Stimulated activated naive B cell treated with anti-CD40 and anti-IgM and Interleukin-4, amounts not matched to agents 10 μg/mL and 1 μg/mL and 100 μg/mL, for 72 hours (primary cell): Measurements from ENCODE around the gene NAGA.
A peak's percentile ranks its signal among the peaks of the same experiment; 100 is the strongest.
"Not testable (repeated sequence)": the region's sequence is repeated elsewhere in the genome, so short reads cannot be mapped to it uniquely, and the experiment has no call there.

Experiments used
- ATAC-seq, 2 donors: fragments of 150-1000 bp; cut with Tn5 transposase; replicated peaks; 2 replicates each; pipeline ENCODE4 v1.10.0; 2021; ENCODE audit warnings: moderate library complexity in 1 of 2
- DNase-seq: peaks from one replicate; pipeline ENCODE4 v3.0.0; 2021
- H3K27ac Mint-ChIP-seq: one replicate; pipeline ENCODE4 v1.8.0; 2022; ENCODE audit warnings: mild to moderate bottlenecking, mixed read lengths
- H3K27me3 Mint-ChIP-seq, 2 donors: one replicate each; pipeline ENCODE4 v1.8.0; 2022; ENCODE audit warnings: mixed read lengths in 2 of 2
- H3K36me3 Mint-ChIP-seq, 2 donors: one replicate each; pipeline ENCODE4 v1.8.0; 2022; ENCODE audit warnings: mixed read lengths in 2 of 2, mild to moderate bottlenecking in 1 of 2
- H3K4me1 Mint-ChIP-seq, 2 donors: one replicate each; pipeline ENCODE4 v1.8.0; 2022; ENCODE audit warnings: mixed read lengths in 2 of 2, mild to moderate bottlenecking in 1 of 2
- H3K4me3 Mint-ChIP-seq, 2 donors: one replicate each; pipeline ENCODE4 v1.8.0; 2022; ENCODE audit warnings: mild to moderate bottlenecking in 2 of 2, mixed read lengths in 2 of 2, moderate library complexity in 1 of 2
- H3K9me3 Mint-ChIP-seq, 2 donors: one replicate each; pipeline ENCODE4 v1.8.0; 2022; ENCODE audit warnings: mixed read lengths in 2 of 2, mild to moderate bottlenecking in 1 of 2

NAGA gene

DNA sequence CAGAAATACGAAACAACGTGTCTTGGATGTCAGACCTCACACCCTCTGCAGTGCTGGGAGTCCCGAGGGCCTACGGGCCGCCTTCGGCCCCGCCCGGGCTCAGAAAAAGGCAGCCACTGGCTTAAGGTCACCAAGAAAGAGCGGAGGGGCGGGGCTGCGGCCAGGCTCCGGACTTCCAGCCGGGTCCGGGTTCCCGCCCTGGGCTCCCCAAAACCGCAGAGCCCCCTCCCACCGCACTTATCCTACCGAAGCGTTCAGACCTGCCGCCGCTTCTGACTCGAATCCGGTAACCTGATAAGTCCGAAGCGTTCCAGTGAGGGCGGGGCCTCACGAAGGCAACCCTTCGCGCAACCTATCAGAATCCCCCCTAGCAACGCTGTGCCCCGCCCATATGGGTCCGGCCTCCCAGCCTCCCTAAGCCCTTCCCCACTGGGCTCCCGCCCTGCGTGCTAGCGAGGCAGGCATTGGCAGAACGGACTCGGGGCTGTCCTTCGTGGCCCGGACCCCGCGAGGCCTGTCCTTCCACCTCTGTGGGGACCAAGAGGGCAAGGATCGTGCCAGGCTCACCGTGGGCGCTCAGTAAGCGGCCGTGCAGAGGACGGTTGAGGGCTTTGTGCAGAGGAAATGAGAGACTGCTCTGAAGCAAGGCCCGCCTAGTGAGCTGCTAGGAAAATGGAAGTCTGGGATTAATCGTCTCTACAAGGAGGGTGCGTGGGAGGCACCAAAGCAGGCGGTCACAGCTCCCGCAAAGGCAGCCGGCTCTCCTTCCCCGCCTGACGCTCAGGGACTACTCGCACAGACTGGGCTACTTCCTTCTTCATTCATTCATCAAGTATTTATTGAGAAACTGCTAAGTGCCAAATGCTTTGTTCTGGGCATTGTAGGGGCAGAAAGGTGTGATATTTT, at the start of gene NAGA:
Gene NAGA (minus strand): TSS at position 296 of the 906 bp plus-strand sequence. CDS start 515 bp downstream, outside the sequence.
- Mint-ChIP-seq H3K27ac (peak within 1 kb of the TSS; percentile 94), H3K4me3 (peak within 1 kb of the TSS; percentile 88 to 94), H3K4me1 (peaks cover 18 to 34% of the 10 kb centered on the region in 2 donors), H3K36me3 (peaks cover 19 to 23% of the 10 kb centered on the region in 2 donors), H3K9me3 (no peaks in the 10 kb centered on the region), H3K27me3 (no peaks in the 10 kb centered on the region)
- ATAC-seq = peak; percentile 94 to 95
- peak; percentile 92 for DNase-seq

DNA sequence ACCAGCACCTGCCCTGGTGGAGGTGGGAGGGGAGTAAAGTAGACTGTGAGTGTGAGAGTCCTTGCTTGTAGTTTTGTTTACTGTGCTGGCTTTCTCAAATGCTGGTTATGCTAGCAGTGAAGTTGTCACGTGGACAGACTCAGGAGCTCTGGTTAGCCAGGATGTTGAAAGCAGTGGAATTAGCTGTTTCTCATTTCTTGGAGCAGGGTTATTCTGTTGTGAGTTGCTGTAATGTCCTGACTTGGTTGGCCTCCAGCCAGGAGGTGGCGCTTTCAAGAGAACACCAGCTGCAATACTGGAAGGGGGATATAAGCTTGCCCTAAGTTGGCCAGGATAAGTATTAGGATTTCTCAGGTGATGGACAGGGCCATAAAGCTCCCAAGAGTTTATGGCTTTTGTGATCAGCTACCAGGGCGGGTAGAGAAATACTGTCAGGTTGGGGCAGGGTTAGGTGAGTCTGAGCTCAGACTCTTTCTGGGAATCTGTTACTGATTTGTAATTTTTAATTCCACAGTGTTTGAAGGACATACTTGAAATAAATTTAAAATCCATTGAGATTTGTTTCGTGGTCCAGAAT, 46.3 kb upstream of the NAGA start:
- ATAC-seq (no peak), DNase-seq (no peak)
- Mint-ChIP-seq H3K36me3 (peaks cover 7 to 9% of the 10 kb centered on the region in 2 donors), H3K27ac (no peak overlapping the region), H3K27me3 (no peaks in the 10 kb centered on the region), H3K4me3 (no peak overlapping the region), H3K9me3 (peaks cover 3 to 10% of the 10 kb centered on the region in 2 donors), H3K4me1 (peaks cover 14 to 19% of the 10 kb centered on the region in 2 donors)

DNA sequence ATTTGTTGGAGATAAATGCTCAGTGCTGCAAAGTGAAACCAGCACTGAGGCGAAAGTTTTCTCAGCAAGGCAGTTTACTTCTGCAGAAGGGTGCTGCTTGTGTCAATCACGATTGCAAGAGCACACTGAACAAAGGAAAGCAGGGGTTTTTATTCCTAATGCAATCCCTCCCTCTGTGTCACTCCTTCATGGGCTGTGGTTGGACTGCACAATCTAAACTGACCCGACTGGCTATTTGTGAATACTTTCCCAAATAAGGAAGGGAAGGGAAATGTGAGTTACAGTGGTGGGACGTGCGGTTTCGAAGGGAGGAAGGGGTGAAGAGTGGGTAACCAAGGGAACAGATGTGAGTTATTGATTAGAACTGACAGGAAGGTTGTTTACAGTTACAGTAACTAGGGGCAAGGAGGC, 44.8 kb upstream of the NAGA start:
- not testable (repeated sequence) for ATAC-seq, H3K27ac Mint-ChIP-seq, DNase-seq, H3K4me3 Mint-ChIP-seq, H3K27me3 Mint-ChIP-seq, H3K36me3 Mint-ChIP-seq, H3K9me3 Mint-ChIP-seq
- H3K4me1 Mint-ChIP-seq = peaks cover 9 to 10% of the 10 kb centered on the region in 2 donors

DNA sequence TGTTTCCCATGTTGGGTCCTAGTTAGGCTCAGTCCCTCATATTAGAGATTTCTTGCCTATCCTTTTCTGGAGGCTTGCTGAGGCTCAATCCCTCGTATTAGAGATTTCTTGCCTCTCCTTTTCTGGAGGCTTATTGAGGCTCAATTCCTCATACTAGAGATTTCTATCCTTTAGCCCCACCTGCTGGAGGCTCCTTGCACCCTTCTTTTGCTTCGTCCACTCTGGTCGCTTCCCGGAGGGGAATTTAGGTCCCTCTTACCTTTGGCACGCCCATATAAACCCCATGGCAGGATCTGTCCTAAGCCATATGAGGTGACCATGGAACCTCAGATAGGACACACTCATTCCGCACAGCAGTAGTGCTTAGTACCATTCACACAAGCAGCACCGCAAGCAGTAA, 44.1 kb upstream of the NAGA start:
- DNase-seq (no peak), ATAC-seq (no peak)
- Mint-ChIP-seq H3K27ac (no peak overlapping the region), H3K4me3 (no peak overlapping the region), H3K36me3 (peaks cover 7 to 9% of the 10 kb centered on the region in 2 donors), H3K9me3 (peaks cover 3 to 10% of the 10 kb centered on the region in 2 donors), H3K27me3 (no peaks in the 10 kb centered on the region), H3K4me1 (peaks cover 2 to 5% of the 10 kb centered on the region in 2 donors)

DNA sequence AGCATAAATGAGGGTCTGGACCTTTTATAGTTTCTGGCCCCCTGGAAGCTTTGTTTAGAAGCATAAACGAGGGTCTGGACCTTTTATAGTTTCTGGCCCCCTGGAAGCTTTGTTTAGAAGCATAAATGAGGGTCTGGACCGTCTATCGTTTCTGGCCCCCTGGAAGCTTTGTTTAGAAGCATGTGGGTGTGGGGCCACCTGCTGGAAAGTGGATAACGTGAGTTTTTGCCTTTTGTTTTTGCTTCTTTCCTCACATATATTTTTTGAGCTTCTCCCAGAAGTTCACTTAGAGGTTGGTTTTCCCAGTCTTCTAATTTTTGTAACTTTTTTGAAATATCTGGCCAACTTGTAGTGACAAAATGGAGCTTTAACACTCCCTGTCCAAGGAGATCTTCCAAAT, 42.2 kb upstream of the NAGA start:
- peaks cover 9 to 17% of the 10 kb centered on the region in 2 donors for H3K36me3 Mint-ChIP-seq
- H3K4me3 Mint-ChIP-seq, ATAC-seq, H3K27me3 Mint-ChIP-seq, H3K27ac Mint-ChIP-seq, H3K4me1 Mint-ChIP-seq, DNase-seq, H3K9me3 Mint-ChIP-seq: not testable (repeated sequence)

DNA sequence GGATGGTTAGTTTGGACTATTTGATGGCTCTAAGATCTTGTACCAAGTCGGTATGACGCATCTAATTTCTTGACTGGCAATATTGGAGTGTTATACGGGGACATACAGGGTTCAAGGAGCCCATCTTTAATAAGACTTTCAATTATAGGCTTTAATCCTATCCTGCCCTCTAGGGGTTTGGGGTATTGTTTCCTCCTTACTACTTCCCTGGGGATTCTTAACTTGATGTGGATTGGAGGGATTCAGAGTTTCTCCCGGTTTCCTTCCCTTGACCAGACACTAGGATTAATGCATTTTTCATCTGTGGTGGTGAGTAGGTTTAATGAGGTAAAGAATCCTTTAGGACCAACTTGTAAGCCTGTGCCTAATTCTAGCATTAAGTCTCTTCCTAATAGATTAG, 41.2 kb upstream of the NAGA start:
- no peak for DNase-seq
- peaks cover 3 to 10% of the 10 kb centered on the region in 2 donors for H3K9me3 Mint-ChIP-seq
- ATAC-seq = no peak
- H3K27me3 Mint-ChIP-seq = no peaks in the 10 kb centered on the region
- H3K27ac Mint-ChIP-seq = no peak overlapping the region
- H3K4me1 Mint-ChIP-seq = no peaks in the 10 kb centered on the region
- H3K36me3 Mint-ChIP-seq = peaks cover 9 to 23% of the 10 kb centered on the region in 2 donors
- no peak overlapping the region for H3K4me3 Mint-ChIP-seq

DNA sequence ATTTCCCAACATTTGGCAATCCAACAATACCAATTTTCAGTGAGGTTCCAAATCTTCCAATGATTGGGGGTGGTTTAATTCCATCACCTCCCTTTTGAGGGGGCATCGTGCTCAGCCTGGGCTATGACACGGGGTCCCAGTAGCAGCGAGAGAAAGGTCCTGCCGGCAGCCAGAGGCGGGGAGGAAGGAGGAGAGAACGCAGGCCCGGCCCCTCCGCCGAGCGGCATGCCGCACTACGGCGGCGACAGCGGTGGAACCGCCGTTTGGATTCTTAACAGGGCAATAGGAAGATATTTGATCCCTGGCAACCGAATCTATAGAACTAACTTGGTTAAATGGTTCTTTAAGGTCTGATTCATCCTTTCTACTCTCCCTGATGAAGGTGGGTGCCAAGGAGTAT, 38.2 kb upstream of the NAGA start:
- DNase-seq (no peak), ATAC-seq (no peak)
- peaks cover 4 to 24% of the 10 kb centered on the region in 2 donors for H3K36me3 Mint-ChIP-seq
- no peak overlapping the region for H3K4me3 Mint-ChIP-seq
- no peaks in the 10 kb centered on the region for H3K27me3 Mint-ChIP-seq
- H3K4me1 Mint-ChIP-seq = no peaks in the 10 kb centered on the region
- peaks cover 5 to 9% of the 10 kb centered on the region in 2 donors for H3K9me3 Mint-ChIP-seq
- no peak overlapping the region for H3K27ac Mint-ChIP-seq

DNA sequence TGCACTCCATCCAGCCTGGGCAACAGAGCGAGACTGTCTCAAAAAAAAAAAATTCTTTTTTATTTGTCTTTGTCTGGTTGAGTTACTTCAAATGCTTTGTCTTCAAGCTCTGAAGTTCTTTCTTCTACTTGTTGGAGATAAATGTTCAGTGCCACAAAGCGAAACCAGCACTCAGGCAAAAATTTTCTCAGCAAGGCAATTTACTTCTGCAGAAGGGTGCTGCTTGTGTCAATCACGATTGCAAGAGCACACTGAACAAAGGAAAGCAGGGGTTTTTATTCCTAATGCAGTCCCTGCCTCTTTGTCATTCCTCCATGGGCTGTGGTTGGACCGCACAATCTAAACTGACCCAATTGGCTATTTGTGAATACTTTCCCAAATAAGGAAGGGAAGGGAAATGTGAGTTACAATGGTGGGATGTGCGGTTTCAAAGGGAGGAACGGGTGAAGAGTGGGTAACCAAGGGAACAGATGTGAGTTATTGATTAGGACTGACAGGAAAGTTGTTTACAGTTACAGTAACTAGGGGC, 33.8 kb upstream of the NAGA start:
- not testable (repeated sequence) for H3K4me3 Mint-ChIP-seq, H3K4me1 Mint-ChIP-seq, H3K27me3 Mint-ChIP-seq, DNase-seq, H3K27ac Mint-ChIP-seq, ATAC-seq
- Mint-ChIP-seq H3K36me3 (peaks cover 17 to 48% of the 10 kb centered on the region in 2 donors), H3K9me3 (peaks cover 7 to 16% of the 10 kb centered on the region in 2 donors)

DNA sequence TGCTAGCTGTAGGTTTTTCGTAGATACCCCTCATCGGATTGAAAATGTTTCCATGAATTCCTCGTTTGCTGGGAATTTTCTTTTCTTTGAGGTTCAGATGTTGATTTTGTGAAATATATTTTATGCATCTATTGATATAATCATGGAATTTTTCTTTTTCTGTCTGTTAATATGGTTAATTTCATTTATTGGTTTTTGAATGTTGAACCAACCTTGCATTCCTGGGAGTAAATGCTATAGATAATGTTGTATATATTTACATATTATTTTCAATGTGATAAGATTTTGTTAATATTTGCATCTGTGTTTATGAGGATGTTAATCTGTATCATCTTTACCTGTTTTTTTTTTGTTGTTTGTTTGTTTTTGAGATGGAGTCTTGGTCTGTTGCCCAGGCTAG, 30.6 kb upstream of the NAGA start:
- ATAC-seq = no peak
- Mint-ChIP-seq H3K4me1 (no peaks in the 10 kb centered on the region), H3K27ac (no peak overlapping the region), H3K36me3 (peaks cover 25 to 42% of the 10 kb centered on the region in 2 donors), H3K4me3 (no peak overlapping the region), H3K9me3 (peaks cover 11 to 17% of the 10 kb centered on the region in 2 donors), H3K27me3 (no peaks in the 10 kb centered on the region)
- no peak for DNase-seq

DNA sequence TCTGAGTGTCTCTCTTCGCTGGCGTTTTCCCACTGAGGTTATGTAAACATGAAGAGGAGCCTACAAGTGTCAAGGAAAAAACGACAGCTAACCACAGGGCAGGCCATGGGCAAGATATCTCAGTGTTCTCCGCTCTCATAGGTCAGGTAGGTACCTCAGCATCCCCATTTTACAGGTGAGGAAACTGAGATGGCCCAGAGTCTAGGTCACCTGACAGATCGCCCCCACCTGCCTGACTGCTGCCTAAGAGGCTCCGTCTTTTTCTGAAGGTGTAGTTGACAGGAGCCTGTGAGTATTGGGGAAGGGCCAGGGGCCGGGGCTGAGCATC, 20.8 kb upstream of the NAGA start:
- DNase-seq (no peak), ATAC-seq (no peak)
- H3K4me3 Mint-ChIP-seq = peak overlapping the region; percentile 97 to 98
- H3K36me3 Mint-ChIP-seq = peaks cover 13 to 31% of the 10 kb centered on the region in 2 donors
- H3K4me1 Mint-ChIP-seq = peaks cover 12 to 34% of the 10 kb centered on the region in 2 donors
- H3K27me3 Mint-ChIP-seq = no peaks in the 10 kb centered on the region
- peak overlapping the region; percentile 100 for H3K27ac Mint-ChIP-seq
- H3K9me3 Mint-ChIP-seq = no peaks in the 10 kb centered on the region

DNA sequence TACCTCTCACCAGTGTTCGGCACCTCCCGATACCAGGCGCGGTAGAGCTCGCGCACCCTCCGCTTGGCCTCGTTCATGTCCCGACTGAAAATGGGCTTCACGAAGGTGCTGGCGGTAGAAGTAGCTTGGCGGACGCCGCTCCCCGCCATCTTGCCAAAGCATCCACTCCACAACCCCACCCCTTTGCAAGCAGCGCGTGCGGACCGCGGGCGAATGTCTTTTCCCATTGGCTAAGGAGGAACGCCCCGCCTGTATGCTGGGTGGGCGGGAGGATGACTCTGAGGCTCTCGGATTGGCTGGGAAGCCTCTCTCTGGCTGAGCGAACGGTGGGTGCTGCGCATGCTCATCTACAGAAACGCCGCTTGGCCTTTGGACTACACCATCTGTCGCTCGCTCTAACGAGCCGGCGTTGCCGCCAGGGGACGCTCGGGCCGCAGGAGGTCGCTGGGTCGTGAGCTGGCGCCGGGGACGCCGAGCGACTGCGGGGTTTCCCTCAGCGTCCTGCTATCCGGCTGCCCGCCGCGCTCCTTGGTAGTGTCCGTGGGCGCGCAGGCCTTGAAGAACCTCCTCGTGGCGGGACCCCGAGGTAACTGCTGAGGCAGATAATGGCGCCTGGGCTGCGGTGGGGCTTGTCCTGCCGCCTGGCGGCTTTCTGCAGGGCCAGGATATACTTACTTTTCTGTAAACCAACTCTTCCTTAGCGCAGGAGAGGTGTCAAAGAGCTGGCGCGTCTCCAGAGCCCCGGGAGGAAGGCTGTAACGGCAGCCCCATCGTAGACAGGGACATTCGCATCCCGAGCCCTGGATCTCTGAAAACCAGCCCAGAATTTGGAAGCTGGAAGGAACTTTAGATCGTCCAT, 20.2 kb upstream of the NAGA start, which contains the start of gene NDUFA6:
Gene NDUFA6 (minus strand): TSS at position 177 of the 859 bp plus-strand sequence. CDS start 28 bp downstream, at position 149.
- DNase-seq = peak; percentile 99
- peak within 1 kb of the TSS; percentile 97 to 98 for H3K4me3 Mint-ChIP-seq
- H3K27ac Mint-ChIP-seq = peak within 1 kb of the TSS; percentile 100
- H3K27me3 Mint-ChIP-seq = no peaks in the 10 kb centered on the region
- peak; percentile 94 to 96 for ATAC-seq
- peaks cover 11 to 34% of the 10 kb centered on the region in 2 donors for H3K36me3 Mint-ChIP-seq
- H3K4me1 Mint-ChIP-seq = peaks cover 13 to 34% of the 10 kb centered on the region in 2 donors
- H3K9me3 Mint-ChIP-seq = no peaks in the 10 kb centered on the region

DNA sequence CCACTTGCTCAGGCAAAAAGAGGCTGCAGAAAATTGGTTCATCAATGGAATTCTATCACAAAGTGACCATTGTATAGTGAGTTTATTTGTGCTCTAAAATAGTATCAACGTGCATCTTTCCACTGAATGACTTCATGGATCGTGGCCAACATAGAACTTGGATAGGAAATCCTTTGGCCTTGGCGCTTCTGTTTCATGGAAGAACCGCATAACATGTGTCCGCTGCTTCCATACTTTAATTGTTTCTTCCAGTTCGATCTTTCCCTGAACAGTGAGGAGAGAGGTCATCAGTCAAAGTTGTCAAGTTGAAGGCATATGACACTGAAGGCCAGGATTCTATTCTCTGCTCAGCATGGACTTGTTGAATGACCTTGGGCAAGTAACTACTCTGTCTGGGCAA, 15.4 kb upstream of the NAGA start:
- Mint-ChIP-seq H3K9me3 (no peaks in the 10 kb centered on the region), H3K4me1 (peaks cover 20 to 40% of the 10 kb centered on the region in 2 donors), H3K27me3 (no peaks in the 10 kb centered on the region), H3K36me3 (peaks cover 32 to 64% of the 10 kb centered on the region in 2 donors), H3K4me3 (no peak overlapping the region), H3K27ac (no peak overlapping the region)
- DNase-seq (no peak), ATAC-seq (no peak)

DNA sequence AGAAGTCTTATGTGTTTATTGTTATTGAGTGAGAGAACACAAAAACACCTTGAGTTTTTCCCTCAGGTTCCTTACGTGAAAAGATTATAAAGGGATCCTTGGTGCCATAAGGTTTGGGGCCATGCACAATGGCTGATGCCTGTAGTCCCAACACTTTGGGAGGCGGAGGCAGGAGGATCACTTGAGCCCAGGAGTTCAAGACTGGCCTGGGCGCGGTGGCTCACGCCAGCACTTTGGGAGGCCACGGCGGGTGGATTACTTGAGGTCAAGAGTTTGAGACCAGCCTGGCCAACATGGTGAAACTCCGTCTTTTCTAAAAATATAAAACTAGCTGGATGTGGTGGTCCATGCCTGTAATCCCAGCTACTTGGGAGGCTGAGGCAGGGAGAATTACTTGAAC, 14.3 kb upstream of the NAGA start:
- no peak for ATAC-seq
- Mint-ChIP-seq H3K27me3 (no peaks in the 10 kb centered on the region), H3K9me3 (no peaks in the 10 kb centered on the region), H3K27ac (no peak overlapping the region), H3K4me1 (peaks cover 23 to 40% of the 10 kb centered on the region in 2 donors), H3K36me3 (peaks cover 31 to 60% of the 10 kb centered on the region in 2 donors), H3K4me3 (no peak overlapping the region)
- no peak for DNase-seq

DNA sequence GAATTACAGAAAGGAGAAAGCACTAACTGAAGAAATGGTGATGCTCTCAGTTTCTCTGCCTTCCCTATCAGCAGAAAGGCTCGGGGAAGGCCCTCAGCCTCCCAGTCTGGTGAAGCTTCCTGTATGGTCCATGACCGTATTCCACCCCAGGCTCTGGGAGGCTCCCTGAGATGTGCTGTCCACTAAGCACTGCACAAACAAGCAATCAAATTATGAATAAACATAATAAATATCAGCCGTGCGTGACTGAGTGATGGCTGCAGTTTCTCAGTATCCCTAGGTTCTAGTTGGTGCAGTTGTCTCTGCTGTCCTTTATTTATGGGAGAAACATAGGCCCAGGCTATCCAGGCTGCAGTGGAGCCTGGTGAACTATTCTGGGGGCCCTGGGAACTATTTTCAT, 12.5 kb upstream of the NAGA start:
- no peaks in the 10 kb centered on the region for H3K9me3 Mint-ChIP-seq
- peaks cover 25 to 48% of the 10 kb centered on the region in 2 donors for H3K36me3 Mint-ChIP-seq
- ATAC-seq = no peak
- no peak overlapping the region for H3K4me3 Mint-ChIP-seq
- no peak for DNase-seq
- no peaks in the 10 kb centered on the region for H3K27me3 Mint-ChIP-seq
- peaks cover 18 to 34% of the 10 kb centered on the region in 2 donors for H3K4me1 Mint-ChIP-seq
- no peak overlapping the region for H3K27ac Mint-ChIP-seq
